Nephron (organoid): ENCODE results near the gene RNF150.

Experiments
- H3K27ac Mint-ChIP-seq, 3 experiments: 2 replicates each; pipeline ENCODE4 v1.8.0; 2020; ENCODE audit warnings: mixed read lengths in 3 of 3, mild to moderate bottlenecking in 2 of 3, moderate library complexity in 1 of 3
- H3K27me3 Mint-ChIP-seq: 2 replicates; pipeline ENCODE4 v1.8.0; 2021; ENCODE audit warnings: low read depth, mild to moderate bottlenecking, moderate library complexity, mixed read lengths
- H3K36me3 Mint-ChIP-seq: 2 replicates; pipeline ENCODE4 v1.8.0; 2020; ENCODE audit warnings: low read depth, mixed read lengths
- H3K4me1 Mint-ChIP-seq: 2 replicates; pipeline ENCODE4 v1.8.0; 2020; ENCODE audit warnings: mixed read lengths
- H3K4me3 Mint-ChIP-seq, 3 experiments: 2 replicates each; pipeline ENCODE4 v1.8.0; 2020; ENCODE audit warnings: mild to moderate bottlenecking in 3 of 3, mixed read lengths in 3 of 3, moderate library complexity in 2 of 3
- H3K9me3 Mint-ChIP-seq: 2 replicates; pipeline ENCODE4 v1.8.0; 2020; ENCODE audit warnings: mixed read lengths
- CTCF ChIP-seq, 3 experiments: fragments of 200-600 bp; sonication (generic); IDR thresholded peaks; one replicate each; pipeline ENCODE4 v1.5.0; 2021; ENCODE audit warnings: antibody characterized with exemption in 3 of 3; ENCODE audit not compliant: unreplicated experiment in 3 of 3

RNF150 gene

GRCh38 chr4:141035920-141036319 lies 97.3 kb downstream of the RNF150 start:
- no peak overlapping the region for H3K4me3 Mint-ChIP-seq
- H3K4me1 Mint-ChIP-seq, result peaks cover 24% of the 10 kb centered on the region
- H3K27me3 Mint-ChIP-seq, result no peaks in the 10 kb centered on the region
- peaks cover 23% of the 10 kb centered on the region for H3K36me3 Mint-ChIP-seq
- no peak for TF ChIP-seq CTCF (IDR thresholded peaks at IDR 0.05; ENCODE audit: unreplicated experiment in 3 of 3)
- no peak overlapping the region for H3K27ac Mint-ChIP-seq
- peaks cover 20% of the 10 kb centered on the region for H3K9me3 Mint-ChIP-seq

- TF ChIP-seq CTCF (IDR thresholded peaks at IDR 0.05; ENCODE audit: unreplicated experiment in 3 of 3), result no peak
- Mint-ChIP-seq H3K9me3 (peaks cover 11% of the 10 kb centered on the region), H3K27me3 (no peaks in the 10 kb centered on the region), H3K4me1 (peaks cover 54% of the 10 kb centered on the region), H3K27ac (peak overlapping the region; percentile 1 to 81 (median 65)), H3K36me3 (peaks cover 14% of the 10 kb centered on the region), H3K4me3 (no peak overlapping the region)
Observed at GRCh38 chr4:141028024-141028529, 105.2 kb downstream of the RNF150 start.

- peaks cover 54% of the 10 kb centered on the region for H3K4me1 Mint-ChIP-seq
- H3K4me3 Mint-ChIP-seq, result no peak overlapping the region
- H3K27me3 Mint-ChIP-seq, result no peaks in the 10 kb centered on the region
- H3K27ac Mint-ChIP-seq, result peak overlapping the region in 2 of 3 experiments; percentile 1 to 48
- H3K9me3 Mint-ChIP-seq, result peaks cover 11% of the 10 kb centered on the region
- no peak for TF ChIP-seq CTCF (IDR thresholded peaks at IDR 0.05; ENCODE audit: unreplicated experiment in 3 of 3)
- H3K36me3 Mint-ChIP-seq, result peaks cover 12% of the 10 kb centered on the region
Observed at GRCh38 chr4:141027421-141027820, 105.8 kb downstream of the RNF150 start.

GRCh38 chr4:141026900-141027299 lies 106.4 kb downstream of the RNF150 start:
- TF ChIP-seq CTCF (IDR thresholded peaks at IDR 0.05; ENCODE audit: unreplicated experiment in 3 of 3), result no peak
- H3K9me3 Mint-ChIP-seq, result peaks cover 8% of the 10 kb centered on the region
- no peak overlapping the region for H3K4me3 Mint-ChIP-seq

GRCh38 chr4:141023051-141023450 lies 110.2 kb downstream of the RNF150 start:
- no peaks in the 10 kb centered on the region for H3K27me3 Mint-ChIP-seq
- H3K9me3 Mint-ChIP-seq, result no peaks in the 10 kb centered on the region
- H3K4me3 Mint-ChIP-seq, result no peak overlapping the region
- TF ChIP-seq CTCF (IDR thresholded peaks at IDR 0.05; ENCODE audit: unreplicated experiment in 3 of 3), result no peak
- peaks cover 73% of the 10 kb centered on the region for H3K4me1 Mint-ChIP-seq
- H3K36me3 Mint-ChIP-seq, result no peaks in the 10 kb centered on the region
- H3K27ac Mint-ChIP-seq, result no peak overlapping the region

More at GRCh38 chr4:141026900-141027299, 106.4 kb downstream of the RNF150 start:
- peaks cover 8% of the 10 kb centered on the region for H3K36me3 Mint-ChIP-seq
- H3K27me3 Mint-ChIP-seq, result no peaks in the 10 kb centered on the region
- H3K4me1 Mint-ChIP-seq, result peaks cover 59% of the 10 kb centered on the region
- H3K27ac Mint-ChIP-seq, result peak overlapping the region; percentile 1 to 67 (median 45)

GRCh38 chr4:141022111-141022695 lies 111.1 kb downstream of the RNF150 start:
- Mint-ChIP-seq H3K27ac (peak overlapping the region; percentile 84 to 98 (median 87)), H3K27me3 (no peaks in the 10 kb centered on the region), H3K36me3 (no peaks in the 10 kb centered on the region), H3K9me3 (no peaks in the 10 kb centered on the region), H3K4me3 (no peak overlapping the region), H3K4me1 (peaks cover 64% of the 10 kb centered on the region)
- no peak for TF ChIP-seq CTCF (IDR thresholded peaks at IDR 0.05; ENCODE audit: unreplicated experiment in 3 of 3)
